ENCODE data around the gene TECPR2. TPM values are rescaled to one million over a fixed set of nuclear protein-coding genes. Genes with fewer than 3 reads are reported as not detected.

Gene TECPR2
- total RNA-seq, 4 donors from 2014 or later, result 14.1 to 43.1 (median 23.8) TPM

GRCh38 chr14:102486513-102487203, 123.9 kb downstream of the TECPR2 start:
- H3K9me3 ChIP-seq, result no peaks in the 10 kb centered on the region
- intact Hi-C loops (cut with DNase I; ENCODE audit: low total_unique reads), result no loop called here
- H3K4me3 ChIP-seq, result no peak overlapping the region
- no peak overlapping the region for H3K27ac ChIP-seq
- no peaks in the 10 kb centered on the region for H3K27me3 ChIP-seq
- no peaks in the 10 kb centered on the region for H3K4me1 ChIP-seq
- no peaks in the 10 kb centered on the region for H3K36me3 ChIP-seq
- DNase-seq, result no peak
- TF ChIP-seq CTCF (IDR thresholded peaks at IDR 0.05) (no peak), POLR2A (IDR thresholded peaks at IDR 0.05) (no peak)

GRCh38 chr14:102487204-102487577, 124.5 kb downstream of the TECPR2 start:
- Histone ChIP-seq H3K36me3 (no peaks in the 10 kb centered on the region), H3K4me3 (no peak overlapping the region), H3K4me1 (no peaks in the 10 kb centered on the region), H3K27me3 (no peaks in the 10 kb centered on the region), H3K27ac (no peak overlapping the region), H3K9me3 (no peaks in the 10 kb centered on the region)
- intact Hi-C loops (cut with DNase I; ENCODE audit: low total_unique reads), result no loop called here
- TF ChIP-seq POLR2A (IDR thresholded peaks at IDR 0.05) (no peak), CTCF (IDR thresholded peaks at IDR 0.05) (no peak)
- no peak for DNase-seq

GRCh38 chr14:102490456-102490855, 127.7 kb downstream of the TECPR2 start:
- no peak for TF ChIP-seq CTCF (IDR thresholded peaks at IDR 0.05)
- no peak for TF ChIP-seq POLR2A (IDR thresholded peaks at IDR 0.05)
- H3K4me3 ChIP-seq, result no peak overlapping the region
- no peaks in the 10 kb centered on the region for H3K9me3 ChIP-seq
- H3K27ac ChIP-seq, result no peak overlapping the region
- intact Hi-C loops (cut with DNase I; ENCODE audit: low total_unique reads), result no loop called here
- no peaks in the 10 kb centered on the region for H3K4me1 ChIP-seq
- H3K36me3 ChIP-seq, result no peaks in the 10 kb centered on the region
- DNase-seq, result no peak
- H3K27me3 ChIP-seq, result no peaks in the 10 kb centered on the region

- no peak for DNase-seq
- no peak overlapping the region for H3K4me3 ChIP-seq
- H3K27ac ChIP-seq, result no peak overlapping the region
- H3K9me3 ChIP-seq, result no peaks in the 10 kb centered on the region
- H3K36me3 ChIP-seq, result no peaks in the 10 kb centered on the region
- no peak for TF ChIP-seq POLR2A (IDR thresholded peaks at IDR 0.05)
- TF ChIP-seq CTCF (IDR thresholded peaks at IDR 0.05), result no peak
- intact Hi-C loops (cut with DNase I; ENCODE audit: low total_unique reads), result no loop called here
- H3K4me1 ChIP-seq, result no peaks in the 10 kb centered on the region
- H3K27me3 ChIP-seq, result no peaks in the 10 kb centered on the region
These were observed 128.6 kb downstream of the TECPR2 start for GRCh38 chr14:102491366-102491765.

GRCh38 chr14:102491786-102492530, 129.2 kb downstream of the TECPR2 start:
- no peak for DNase-seq
- Histone ChIP-seq H3K9me3 (no peaks in the 10 kb centered on the region), H3K27ac (no peak overlapping the region), H3K4me3 (no peak overlapping the region), H3K36me3 (no peaks in the 10 kb centered on the region), H3K27me3 (no peaks in the 10 kb centered on the region), H3K4me1 (no peaks in the 10 kb centered on the region)
- intact Hi-C loops (cut with DNase I; ENCODE audit: low total_unique reads), result no loop called here
- TF ChIP-seq CTCF (IDR thresholded peaks at IDR 0.05) (no peak), POLR2A (IDR thresholded peaks at IDR 0.05) (no peak)
